ENCODE measurements around the gene IPMK. TPM values are rescaled to one million over a fixed set of nuclear protein-coding genes. Genes with fewer than 3 reads are reported as not detected.

IPMK gene
- total RNA-seq, 1 donor from 2014 or later = 5.7 TPM

DNA sequence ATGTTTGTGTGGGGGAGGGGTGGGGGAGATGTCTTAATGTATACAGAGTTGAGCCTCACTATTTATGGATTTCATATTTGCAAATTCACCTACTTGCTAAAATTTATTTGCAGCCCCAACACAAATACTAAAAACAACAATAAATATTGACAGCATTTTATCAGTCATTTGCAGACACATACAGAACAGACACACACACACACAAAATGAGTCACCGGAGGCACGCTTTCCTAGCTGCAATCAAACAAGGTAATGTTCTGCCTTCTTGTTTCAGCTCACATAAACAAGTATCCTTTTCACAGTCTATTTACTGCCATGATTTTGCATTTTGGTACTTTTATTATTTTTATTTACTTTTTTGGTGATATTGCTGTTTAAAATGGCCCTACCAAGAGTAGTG is 88.5 kb downstream of the IPMK start:
- no peak overlapping the region for H3K27ac ChIP-seq
- intact Hi-C loops (cut with DNase I) = loop anchor here (5.0 kb wide), 1 partner anchor 113 kb away; no protein-coding TSS in a partner anchor
- H3K36me3 ChIP-seq = no peaks in the 10 kb centered on the region
- ATAC-seq (no peak), DNase-seq (no peak)
- no peaks in the 10 kb centered on the region for H3K4me1 ChIP-seq
- H3K9me3 ChIP-seq = no peaks in the 10 kb centered on the region
- TF ChIP-seq CTCF (IDR thresholded peaks at IDR 0.05) = no peak
- H3K27me3 ChIP-seq = no peaks in the 10 kb centered on the region
- no peak overlapping the region for H3K4me3 ChIP-seq

DNA sequence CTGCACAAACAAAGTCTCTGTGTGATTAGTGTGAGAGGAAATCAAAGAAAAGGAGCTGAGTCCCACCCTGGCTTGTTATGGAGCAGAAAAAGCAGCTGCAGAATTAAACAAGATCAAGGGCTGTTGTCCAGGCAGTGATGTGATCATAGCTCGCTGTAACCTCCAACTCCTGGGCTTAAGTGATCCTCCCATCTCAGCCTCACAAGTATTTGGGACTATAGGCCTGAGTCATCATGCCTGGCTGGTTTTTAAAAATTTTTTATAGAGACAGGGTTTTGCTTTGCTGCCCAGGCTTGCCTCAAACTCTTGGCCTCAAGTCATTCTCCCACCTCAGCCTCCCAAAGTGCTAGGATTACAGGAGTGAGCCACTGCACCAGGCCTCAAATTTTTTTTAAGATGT is 88.9 kb downstream of the IPMK start:
- Histone ChIP-seq H3K4me1 (no peaks in the 10 kb centered on the region), H3K36me3 (no peaks in the 10 kb centered on the region), H3K9me3 (no peaks in the 10 kb centered on the region), H3K27me3 (no peaks in the 10 kb centered on the region), H3K4me3 (no peak overlapping the region), H3K27ac (no peak overlapping the region)
- TF ChIP-seq CTCF (IDR thresholded peaks at IDR 0.05) = no peak
- intact Hi-C loops (cut with DNase I) = loop anchor here (5.0 kb wide), 1 partner anchor 113 kb away; no protein-coding TSS in a partner anchor
- ATAC-seq (no peak), DNase-seq (no peak)

GRCh38 chr10:58177362-58177947 is 90.2 kb downstream of the IPMK start:
- peak; percentile 59 for ATAC-seq
- DNase-seq = no peak
- H3K9me3 ChIP-seq = no peaks in the 10 kb centered on the region
- no peaks in the 10 kb centered on the region for H3K36me3 ChIP-seq
- no peaks in the 10 kb centered on the region for H3K27me3 ChIP-seq
- no peak overlapping the region for H3K27ac ChIP-seq
- no peak overlapping the region for H3K4me3 ChIP-seq
- H3K4me1 ChIP-seq = no peaks in the 10 kb centered on the region
- intact Hi-C loops (cut with DNase I) = loop anchor here (5.0 kb wide), 1 partner anchor 115 kb away; no protein-coding TSS in a partner anchor
- peak; percentile 69 for TF ChIP-seq CTCF (IDR thresholded peaks at IDR 0.05)

DNA sequence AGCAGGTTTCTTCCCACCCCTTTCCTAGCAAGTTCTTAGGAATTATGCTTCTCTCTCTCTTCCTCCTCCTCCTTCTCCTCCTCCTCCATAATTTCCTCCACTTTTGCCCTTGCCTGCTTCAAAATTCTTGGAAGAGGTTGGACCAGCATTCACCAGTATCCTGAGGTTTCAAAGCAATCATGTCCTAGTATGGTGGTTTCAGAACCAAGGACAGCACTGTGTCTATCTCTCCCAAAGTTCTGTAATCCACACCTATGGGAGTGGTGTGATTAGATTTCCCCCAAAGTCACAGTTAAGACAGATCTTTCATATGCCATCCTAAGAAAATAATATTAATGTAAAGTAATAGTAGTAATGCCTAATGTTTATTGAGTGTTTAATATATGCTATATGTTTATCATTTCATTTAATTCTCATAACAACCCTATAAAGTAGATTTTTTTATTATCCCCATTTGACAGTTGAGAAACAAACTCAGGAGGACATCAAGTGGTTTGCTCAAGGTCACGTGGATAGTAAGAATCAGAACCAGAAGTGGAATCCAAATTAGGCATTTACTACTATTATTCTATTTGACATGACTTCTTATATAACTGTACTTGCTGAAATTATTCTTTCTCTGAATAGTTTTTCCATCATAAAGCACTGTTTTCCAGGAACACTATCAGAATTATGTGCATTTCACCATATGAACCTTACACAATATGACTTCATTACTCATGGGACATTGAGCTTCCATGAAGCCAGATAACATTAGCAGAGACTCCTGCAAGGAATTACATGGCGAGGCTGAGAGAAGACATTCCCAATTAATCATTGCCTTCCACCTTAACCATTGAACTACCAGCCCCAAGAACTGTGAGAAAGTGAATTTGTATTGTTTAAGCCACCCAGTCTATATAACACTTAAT is 91.4 kb downstream of the IPMK start:
- Histone ChIP-seq H3K9me3 (no peaks in the 10 kb centered on the region), H3K4me3 (no peak overlapping the region), H3K27ac (no peak overlapping the region), H3K36me3 (no peaks in the 10 kb centered on the region), H3K4me1 (no peaks in the 10 kb centered on the region), H3K27me3 (no peaks in the 10 kb centered on the region)
- DNase-seq (no peak), ATAC-seq (no peak)
- no peak for TF ChIP-seq CTCF (IDR thresholded peaks at IDR 0.05)
- intact Hi-C loops (cut with DNase I) = loop anchor here (5.0 kb wide), 1 partner anchor 116 kb away; no protein-coding TSS in a partner anchor

GRCh38 chr10:58174831-58175230 is 92.9 kb downstream of the IPMK start:
- H3K36me3 ChIP-seq = no peaks in the 10 kb centered on the region
- ATAC-seq (no peak), DNase-seq (no peak)
- H3K9me3 ChIP-seq = no peaks in the 10 kb centered on the region
- H3K27ac ChIP-seq = no peak overlapping the region
- no peaks in the 10 kb centered on the region for H3K4me1 ChIP-seq
- no peaks in the 10 kb centered on the region for H3K27me3 ChIP-seq
- intact Hi-C loops (cut with DNase I) = loop anchor here (5.0 kb wide), 1 partner anchor 117 kb away; no protein-coding TSS in a partner anchor
- no peak overlapping the region for H3K4me3 ChIP-seq
- TF ChIP-seq CTCF (IDR thresholded peaks at IDR 0.05) = no peak
